Measurements from ENCODE around the gene CATSPERD.

The CATSPERD gene

DNA sequence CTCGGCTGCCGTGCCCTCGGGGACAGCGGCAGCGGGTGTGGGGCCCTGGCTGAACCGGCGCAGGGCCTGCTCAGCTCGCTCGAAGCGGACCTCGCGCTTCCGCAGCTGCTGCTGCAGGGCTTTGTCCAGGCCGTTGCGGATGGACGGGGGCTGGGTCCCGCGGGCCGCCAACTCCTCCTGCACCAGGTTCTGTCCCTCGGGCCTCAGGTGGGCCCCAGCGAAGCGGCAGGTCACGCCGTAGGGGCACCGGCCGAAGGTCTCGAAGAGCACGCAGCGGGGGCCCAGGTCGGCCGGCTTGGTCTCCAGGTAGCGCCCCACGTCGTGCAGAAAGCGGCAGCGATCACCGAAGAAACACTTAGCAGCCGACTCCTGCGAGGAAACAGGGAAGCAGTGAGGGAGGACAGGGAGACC is 68.9 kb downstream of the CATSPERD start:
- DNase-seq = no peak

DNA sequence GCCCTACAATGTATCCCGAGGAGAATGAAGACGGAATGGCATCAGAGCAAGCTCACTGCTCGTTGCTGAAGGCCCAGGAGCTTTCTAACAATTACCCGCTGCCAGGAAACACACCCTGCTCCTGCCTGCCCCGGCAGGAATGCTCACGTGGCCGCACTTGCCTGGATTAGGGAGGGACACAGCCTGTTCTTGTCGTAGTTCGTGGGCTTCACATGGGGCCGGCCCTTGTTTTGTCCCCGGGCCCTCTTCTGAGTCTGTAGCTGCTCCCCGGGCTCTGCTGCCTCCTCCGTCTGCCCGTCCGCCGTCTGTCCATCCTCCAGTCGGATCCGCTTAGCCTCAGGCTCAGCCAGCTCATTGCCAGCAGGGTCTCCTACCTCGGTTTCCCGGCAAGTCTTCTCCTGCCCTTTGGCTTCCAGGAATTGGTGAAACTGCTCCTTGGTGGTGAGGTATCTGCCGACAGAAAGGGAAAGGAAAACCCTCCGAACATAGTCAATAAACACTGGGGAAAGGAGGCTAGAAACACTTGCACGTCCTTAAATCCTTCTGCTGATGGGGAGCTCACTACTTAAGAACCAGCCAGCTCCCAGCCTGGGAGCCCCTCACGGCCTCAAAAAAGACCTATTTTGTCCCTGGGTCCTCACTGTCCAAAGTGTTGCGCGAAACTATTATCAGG is 69.6 kb downstream of the CATSPERD start:
- DNase-seq = no peak

DNA sequence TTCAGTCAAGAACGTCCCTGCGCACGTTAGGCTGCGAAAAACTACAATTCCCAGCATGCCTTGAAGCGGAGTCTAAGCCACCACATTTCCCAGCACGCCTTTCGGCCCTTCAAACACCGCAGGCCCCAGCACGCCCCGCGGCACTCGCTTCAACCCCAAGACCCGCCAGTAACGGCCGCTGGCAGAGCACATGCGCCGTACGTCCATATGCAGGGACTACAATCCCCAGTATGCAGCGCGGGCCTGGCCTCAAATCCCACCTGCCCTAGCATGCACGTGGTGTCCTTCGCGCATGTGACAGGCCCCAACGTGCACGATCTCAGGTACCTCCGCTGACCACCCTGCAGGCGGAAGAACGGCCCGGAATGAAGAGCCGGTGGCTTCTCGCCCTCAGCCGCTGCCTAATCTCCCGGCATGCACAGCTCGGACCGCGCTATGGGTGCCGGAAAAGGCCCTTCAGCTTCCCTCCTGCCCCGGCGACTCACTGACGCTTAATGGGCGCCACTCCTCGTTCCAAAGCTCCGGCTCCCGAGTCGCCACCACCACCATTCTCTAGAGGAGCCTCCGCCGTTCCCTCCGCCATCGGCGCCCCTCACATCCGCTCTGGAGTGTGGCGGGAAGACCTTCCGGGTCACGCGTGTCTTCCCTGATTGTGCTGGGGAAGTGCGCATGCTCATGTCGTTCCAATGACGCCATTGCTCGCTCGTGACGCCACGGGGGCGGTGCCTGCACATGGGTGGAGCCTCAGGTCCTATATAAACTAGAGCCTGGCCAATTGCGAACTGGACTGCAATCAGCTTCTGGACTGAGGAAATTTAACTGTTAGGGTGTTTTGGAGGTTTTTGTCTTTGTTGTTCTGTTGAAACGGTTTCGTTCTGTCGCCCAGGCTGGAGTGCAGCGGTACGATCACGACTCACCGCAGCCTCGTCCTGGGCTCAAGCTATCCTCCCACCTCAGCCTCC is 70.4 kb downstream of the CATSPERD start, which contains the start of gene DUS3L:
Gene DUS3L, minus strand, starts transcription at position 605 of the 962 bp plus-strand sequence. Its CDS starts 22 bp downstream, at position 583.
- peak; percentile 88 to 97 for DNase-seq

DNA sequence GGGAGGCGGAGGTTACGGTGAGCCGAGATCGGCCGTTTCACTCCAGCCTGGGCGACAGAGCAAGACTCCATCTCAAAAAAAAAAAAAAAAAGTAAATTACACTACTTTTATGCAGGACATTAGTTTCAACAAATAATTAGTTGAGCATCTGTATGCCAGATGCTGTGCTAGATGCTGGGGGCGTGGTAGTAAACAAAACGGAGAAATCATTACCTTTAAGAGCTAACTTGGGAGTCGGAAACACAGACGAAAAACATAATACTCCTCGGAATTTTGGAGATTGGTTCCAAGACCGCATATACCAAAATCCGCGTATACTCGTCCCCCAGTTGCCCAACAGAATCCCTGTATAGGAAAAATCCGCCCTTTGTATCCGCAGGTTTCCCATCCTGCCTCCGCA is 71.8 kb downstream of the CATSPERD start:
- DNase-seq = no peak

DNA sequence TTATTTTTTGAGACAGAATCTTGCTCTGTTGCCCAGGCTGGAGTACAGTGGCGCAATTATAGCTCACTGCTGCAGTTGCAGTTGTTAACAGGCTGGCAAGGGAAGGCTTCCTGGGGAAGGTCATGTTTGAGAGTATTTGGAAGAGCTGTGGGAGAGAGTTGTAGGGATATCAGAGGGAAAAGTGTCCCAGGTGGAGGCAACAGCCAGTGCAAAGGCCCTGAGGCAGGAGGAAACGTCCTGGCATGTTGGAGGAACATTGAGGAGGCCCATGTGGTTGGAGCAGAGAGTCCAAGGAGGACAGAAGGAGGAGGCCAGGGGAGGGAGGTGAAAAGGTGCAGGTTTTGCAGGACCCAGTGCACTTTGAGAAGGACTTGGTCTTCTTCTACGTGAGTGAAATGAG is 72.8 kb downstream of the CATSPERD start:
- DNase-seq = no peak

DNA sequence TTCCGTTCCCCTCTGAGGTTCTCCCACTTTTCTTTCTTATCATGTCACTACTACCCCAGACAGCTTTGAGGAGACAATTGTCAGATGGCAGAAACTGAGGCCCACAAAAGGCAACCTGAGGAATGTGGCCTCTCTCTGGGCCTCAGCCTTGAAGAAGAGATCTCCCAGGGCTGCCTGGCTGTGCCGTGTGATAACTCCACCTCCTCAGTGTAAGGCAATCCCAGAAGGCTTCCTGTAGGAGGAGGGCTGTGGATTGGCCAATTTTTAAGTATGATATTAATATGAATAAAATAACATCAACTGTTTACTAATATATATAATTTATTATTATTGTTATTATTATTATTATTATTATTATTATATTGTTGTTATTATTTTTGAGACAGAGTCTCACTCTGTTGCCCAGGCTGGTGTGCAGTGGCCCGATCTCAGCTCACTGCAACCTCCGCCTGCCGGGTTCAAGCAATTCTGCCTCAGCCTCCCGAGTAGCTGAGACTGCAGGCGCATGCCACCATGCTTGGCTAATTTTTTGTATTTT is 75.0 kb downstream of the CATSPERD start:
- DNase-seq = no peak

DNA sequence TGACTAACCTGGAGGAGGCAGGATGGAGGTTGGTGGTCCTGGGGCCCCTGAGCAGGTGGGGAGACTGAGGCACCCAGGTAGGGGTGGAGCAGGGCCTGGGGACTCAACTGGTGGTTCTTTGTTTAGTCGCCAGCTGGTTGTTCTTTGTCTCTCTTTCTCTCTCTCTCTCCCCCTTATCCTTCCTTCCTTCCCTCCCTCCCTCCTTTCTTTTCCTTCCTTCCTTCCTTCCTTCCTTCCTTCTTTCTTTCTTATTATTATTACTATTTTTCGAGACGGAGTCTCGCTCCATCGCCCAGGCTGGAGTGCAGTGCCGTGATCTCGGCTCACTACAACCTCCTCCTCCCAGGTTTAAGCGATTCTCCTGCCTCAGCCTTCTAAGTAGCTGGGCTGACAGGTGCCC is 77.8 kb downstream of the CATSPERD start:
- DNase-seq = no peak

DNA sequence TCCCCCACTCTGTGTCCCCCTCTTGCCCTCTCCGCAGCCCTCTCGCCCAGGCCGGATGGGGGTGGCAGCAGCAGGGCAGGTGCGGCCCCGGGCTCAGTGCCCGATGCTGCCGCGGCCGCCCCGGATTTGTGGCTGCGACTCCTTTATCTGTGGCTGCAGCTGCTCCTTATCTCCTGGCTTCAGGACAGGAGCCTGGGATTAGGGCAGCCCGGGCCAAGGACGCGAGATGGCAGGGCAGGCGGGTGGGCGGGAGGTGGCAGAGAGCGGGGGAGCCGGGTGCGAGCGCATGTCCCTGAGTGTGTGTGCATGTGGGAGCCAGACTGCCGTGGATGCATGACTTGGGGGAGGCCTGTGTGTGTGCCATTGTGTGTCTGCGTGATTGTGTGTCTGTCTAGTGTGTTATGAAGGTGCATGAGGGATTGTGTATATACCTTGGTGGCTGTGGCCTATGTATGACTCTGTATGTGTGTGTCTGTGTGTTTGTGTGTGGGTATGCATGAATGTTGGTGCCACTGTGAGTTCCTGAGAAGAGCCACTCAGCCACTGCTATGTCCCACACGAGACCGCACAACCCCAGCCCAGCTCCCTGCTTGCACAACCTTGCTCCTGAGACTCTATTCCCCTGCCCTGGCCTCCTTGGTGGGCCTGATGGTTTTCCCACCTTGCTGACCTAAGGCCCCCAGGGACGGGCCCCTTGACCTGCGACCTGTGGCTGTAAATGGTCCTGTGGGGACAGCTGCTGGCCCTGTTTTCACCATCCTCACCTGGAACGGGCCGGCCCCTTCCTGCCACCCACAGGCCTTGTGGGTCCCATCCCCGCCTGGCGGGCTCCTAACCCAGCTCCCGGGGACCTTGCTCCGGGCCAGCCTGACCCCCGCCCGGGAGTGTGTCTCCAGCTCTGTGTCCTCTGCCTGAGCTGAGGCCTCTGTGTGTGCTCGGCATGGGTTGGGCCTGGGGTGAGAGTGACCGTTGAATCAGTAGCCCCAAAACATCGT is 79.1 kb downstream of the CATSPERD start:
- no peak for DNase-seq

DNA sequence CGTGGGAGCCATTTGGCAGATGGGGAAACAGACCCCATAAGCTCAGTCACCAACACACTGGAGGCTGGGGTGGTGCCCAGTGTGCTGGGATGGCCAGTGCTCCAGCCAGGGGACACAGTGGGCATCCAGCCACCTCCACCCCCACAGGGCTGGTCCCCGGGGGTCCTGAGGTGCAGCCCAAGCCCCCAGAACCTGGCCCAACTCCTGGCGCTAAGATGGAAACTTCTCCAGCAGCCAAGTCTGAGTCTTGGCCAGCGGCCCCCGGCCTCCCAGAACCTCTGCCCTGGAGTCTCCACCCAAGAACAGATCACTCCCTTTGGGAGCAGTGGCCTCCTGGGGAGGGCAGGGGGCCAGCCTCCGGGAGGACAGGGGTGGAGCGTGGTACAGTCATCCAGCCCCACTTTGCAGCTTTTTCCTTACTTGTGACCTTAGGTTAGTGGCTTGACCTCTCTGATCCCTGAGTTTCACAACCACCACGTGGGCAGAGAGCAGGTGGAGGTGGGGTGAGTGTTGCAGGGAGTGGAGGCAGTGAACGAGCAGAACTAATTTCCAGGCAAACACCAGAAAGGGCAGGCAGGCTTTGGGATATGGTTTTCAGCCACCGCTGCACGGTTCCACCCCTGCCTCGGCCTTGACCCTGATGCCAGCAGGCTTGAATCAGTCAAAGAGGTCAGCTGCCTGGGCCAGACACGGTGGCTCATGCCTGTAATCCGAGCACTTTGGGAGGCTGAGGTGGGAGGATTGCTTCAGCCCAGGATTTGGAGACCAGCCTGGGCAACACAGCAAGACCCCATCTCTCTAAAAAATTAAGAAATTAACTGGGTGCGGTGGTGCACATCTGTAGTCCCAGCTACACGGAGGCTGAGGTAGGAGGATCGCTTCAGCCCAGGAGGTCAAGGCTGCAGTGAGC is 80.2 kb downstream of the CATSPERD start:
- DNase-seq = no peak

DNA sequence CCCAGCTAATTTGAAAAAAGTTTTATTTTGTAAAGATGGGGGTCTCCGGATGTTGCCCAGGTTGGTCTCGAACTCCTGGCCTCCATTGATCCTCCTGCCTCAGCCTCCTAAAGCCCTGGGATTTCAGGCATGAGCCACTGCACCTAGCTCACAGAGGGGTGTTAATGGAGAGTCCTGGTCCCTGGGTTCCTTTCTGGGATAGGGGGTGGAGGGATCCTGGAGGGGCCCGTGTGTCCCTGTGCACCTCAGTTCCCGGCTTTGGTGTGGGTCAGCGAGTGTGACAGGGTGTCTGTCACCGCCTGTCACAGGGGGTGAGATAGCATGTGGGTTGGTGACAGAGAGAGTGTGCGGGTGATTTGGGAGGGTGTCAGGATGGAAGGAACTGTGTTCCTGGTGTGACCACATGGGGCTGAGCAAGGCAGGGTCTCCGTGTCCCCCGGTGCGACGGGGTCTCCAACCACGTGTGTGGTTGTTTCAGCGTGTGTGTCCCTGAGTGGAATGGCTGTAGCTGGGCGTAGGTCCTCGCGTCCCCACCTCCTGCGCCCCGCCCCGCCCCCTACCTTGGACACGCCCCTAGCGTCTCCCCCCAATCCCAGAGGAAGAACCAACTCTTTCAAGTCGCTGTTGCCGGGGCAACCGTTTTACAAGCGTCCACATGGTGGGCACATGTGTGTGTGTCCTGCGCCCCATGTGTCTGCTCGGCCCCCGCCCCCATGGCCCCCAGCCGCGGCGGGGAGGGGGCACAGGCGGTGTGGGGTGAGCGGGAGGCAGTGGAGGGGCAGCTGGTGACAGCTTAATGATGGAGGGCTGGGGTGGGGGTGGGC is 81.6 kb downstream of the CATSPERD start:
- no peak for DNase-seq

DNA sequence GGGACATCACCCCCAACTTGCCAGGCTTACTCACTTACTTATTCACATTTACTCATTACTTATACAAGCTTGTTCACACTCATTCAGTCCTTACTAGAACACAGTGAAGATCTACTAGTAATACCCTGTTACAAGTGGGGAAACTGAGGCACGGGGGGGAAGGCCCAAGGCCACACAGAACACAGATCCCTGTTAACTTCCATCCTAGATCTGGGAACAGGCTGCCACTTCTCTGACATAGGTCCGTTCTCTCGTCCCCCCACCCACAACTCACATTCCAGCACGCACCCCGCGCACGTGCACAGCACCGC is 83.0 kb downstream of the CATSPERD start:
- no peak for DNase-seq

DNA sequence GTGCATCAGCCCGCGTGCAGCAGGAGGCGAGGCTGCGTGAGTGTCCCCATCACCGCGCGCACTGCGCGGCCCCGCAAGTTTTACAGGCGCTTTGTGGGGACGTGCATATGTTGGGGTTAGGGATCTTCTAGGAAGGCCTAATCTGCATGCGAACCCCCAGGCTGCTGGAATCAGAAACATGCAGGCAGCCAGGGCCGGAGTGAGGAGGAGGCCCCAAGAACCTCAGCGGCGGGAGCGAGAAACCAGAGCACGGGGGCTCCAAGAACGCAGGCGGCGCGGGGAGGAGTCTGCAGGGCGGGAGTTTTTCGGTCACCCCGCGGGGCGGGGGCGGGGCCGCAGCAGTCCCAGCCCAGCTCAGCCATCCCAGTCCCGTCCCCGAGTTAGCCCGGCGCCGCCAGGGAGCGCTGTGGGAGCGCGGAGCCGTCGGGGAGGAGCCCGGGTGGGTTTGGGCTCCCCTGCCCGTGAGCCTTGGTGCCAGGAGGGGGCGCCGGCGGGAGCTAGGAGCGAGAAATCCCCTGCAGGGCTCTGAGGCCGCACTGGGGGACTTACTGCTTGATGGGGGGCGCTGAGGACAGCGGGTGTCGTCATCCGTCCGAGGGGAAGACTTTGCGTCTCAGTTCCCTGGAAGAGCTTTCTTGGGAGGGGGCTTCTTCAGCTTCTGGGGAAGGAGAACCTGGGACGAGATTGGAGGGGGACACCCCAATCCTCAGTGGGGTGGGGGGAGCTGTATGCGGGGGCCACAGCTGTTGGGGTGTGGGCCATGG is 83.5 kb downstream of the CATSPERD start:
- DNase-seq = peak; percentile 88

DNA sequence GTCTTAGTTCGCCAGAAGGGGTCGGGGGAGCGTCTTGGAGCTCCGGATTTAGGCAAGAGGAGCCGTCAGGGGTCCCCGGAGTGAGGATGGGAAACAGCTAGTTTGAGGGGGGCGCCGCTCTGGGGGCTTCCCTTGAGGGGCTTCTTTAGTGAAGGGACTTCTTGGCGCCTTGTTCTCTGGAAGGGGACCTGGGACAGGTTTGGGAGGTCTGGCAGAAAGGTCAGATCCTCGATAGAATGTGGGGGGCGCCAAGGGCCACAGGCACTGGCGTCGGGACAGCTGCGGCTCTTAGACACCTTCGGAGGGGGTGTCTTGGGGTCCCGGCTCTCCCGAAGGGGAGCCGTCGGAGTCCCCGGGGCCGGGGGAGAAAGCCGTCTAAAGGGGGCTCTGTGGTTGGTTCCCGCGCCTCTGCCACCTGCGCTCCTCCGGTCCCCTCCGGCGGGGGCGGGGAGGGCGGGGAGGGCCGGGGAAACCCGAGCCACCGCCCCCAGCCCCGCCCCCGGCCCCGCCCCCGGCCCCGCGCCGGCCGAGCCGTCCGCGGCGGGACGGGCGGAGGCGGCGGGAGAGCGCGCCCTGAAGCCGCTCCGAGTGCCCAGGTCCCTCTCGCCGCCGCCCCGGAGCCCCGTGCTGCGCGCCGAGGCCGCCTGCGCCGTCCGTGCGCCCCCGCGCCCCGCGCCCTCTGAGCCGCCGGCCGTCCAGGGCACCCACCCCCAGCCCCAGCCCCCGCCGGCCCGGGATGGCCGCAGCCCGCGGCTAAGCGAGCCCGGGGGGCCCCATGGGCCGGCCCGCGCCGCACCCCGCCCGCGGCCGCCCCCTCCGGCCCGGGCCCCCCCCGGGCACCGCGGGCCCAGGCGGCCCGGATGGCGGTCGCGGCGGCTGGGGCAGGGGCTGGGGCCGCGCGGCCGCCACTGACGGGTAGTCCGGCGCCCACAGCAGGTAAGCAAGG is 84.4 kb downstream of the CATSPERD start, which contains the start of gene NRTN:
Gene NRTN, plus strand, starts transcription at position 552 of the 946 bp plus-strand sequence. CDS start 19,099 bp downstream, outside the sequence.
- peak in 1 of 2 experiments; percentile 13 for DNase-seq

DNA sequence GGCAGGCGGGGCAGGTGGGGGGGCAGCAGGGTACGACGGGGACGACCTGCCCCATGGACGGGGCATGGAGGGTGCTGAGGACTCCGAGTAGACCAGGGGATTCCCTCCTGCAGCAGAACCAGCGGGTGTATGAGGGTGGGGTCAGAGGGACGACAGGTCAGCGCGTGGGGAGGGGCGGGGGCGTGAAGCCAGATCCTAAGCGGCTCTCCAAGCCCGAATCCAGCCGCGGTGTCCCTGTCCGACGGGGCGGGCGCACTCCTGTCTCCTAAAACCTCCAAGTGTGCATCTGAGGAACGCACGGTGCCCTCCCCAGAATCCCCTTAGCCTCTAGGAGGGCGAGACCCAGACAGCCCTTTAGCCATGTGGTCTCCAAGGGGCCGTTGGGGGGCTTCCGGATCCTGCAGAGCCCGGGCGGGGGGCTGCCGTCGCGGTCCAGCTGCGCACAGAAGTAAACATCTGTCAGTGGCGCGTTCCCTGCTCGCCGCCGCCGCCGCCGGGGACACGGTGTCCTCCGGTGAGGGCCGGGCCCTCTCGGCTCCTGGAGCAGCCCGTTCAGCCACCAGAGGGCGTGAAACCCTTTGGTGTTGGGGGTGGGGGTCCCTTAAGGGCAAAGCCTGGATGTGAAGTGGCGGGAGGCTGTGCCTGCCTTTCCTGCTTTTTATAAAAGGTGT is 85.2 kb downstream of the CATSPERD start:
- DNase-seq = peak in 1 of 2 experiments; percentile 45

DNA sequence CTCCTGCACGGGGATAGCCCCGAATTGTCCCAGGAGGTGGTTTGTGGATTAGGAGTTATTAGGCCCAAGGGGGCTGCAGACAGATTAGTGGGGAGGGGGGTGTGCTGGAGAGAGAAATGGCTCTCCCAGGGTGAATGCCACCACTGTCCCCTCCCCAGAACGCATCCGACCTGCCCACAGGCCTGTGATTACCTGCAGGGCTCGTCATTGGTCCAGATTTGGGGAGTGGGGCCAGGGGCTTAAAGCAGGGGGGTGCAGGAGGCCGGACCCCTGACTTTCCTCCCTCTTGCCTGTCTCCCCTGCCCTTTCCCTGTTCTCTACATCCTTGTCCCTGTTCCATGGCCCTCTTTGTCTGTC is 85.7 kb downstream of the CATSPERD start:
- no peak for DNase-seq

DNA sequence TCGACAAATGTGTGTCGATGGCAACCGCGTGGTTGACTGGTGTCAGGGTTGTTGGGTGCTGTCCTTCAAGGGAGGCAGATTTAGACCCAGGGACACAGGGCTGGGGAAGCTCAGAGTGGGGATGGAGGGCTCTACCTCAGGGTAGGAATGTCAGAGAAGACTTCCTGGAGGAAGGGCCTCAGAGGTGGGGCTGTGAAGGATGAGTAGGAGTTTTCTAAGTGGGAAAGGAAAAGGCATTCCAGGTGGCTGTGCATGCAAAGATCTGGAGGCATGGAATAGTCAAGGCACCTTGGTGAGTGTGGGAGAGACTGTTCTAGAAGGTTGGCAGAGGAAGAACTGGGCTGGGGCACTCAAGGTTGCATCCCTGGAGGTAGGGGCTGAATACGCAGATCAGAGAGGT is 86.5 kb downstream of the CATSPERD start:
- DNase-seq = no peak

DNA sequence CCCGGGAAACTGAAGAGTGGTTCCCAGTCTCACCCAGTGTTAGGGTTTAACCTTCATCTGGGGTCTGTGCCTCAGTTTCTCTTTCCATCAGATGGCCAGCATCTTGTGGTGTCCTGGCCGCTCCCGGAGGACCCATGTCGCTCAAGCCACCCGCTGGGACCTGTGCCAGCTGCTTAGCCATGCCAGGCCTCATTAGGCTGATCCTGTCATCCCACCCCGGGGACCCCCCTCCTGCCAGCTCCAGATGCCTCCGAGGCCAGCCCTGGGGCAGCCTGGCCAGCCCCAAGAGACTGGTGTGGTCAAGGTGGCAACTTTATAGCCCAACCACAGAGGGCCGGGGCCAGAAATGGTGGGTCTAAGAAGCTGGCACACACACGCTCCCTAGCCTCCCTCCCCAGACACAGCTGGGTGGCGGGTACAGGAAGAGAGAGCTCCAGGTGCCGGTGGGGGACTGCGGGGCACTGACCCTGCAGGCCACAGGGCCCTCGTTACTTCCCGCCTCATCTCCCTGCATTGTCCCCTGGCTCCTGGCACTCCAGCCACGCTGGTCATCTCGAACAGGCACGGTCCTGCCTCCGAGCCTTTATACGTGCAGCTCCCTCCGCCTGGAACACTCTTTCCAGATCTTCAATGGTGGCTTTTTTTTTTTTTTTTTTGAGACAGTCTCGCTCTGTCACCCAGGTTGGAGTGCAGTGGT is 87.8 kb downstream of the CATSPERD start:
- no peak for DNase-seq

Measured in SW 1271 (cell line).